HG02623 (cell line): ENCODE measurements around the gene CSK.
"Not testable (repeated sequence)": the region's sequence is repeated elsewhere in the genome, so short reads cannot be mapped to it uniquely, and the experiment has no call there.

Experiments
- ATAC-seq: cut with Tn5 transposase; IDR thresholded peaks from one replicate; pipeline ENCODE4 v1.9.1; 2021; ENCODE audit warnings: moderate library complexity; ENCODE audit not compliant: unreplicated experiment

CSK gene

GRCh38 chr15:74770211-74770903 is 11.5 kb upstream of the CSK start:
- ATAC-seq: no peak

GRCh38 chr15:74773329-74773728 is 8.6 kb upstream of the CSK start:
- ATAC-seq: no peak

GRCh38 chr15:74773731-74774252 is 8.1 kb upstream of the CSK start:
- ATAC-seq: no peak

GRCh38 chr15:74775132-74775562 is 6.7 kb upstream of the CSK start:
- no peak for ATAC-seq

GRCh38 chr15:74775894-74776293 is 6.0 kb upstream of the CSK start:
- ATAC-seq: no peak

- peak; percentile 28 for ATAC-seq
Measured at GRCh38 chr15:74776821-74777768, 4.8 kb upstream of the CSK start.

- no peak for ATAC-seq
Measured at GRCh38 chr15:74777769-74778598, 3.9 kb upstream of the CSK start.

- no peak for ATAC-seq
Measured at GRCh38 chr15:74778599-74778970, 3.3 kb upstream of the CSK start.

GRCh38 chr15:74779162-74779648 is 2.7 kb upstream of the CSK start:
- no peak for ATAC-seq

- ATAC-seq: no peak
Measured at GRCh38 chr15:74780523-74781430, 1.1 kb upstream of the CSK start.

GRCh38 chr15:74782259-74783071 is 585 bp downstream of the CSK start:
- ATAC-seq: peak; percentile 9

GRCh38 chr15:74783072-74783807 is 1.4 kb downstream of the CSK start:
- ATAC-seq: no peak

GRCh38 chr15:74783808-74784175 is 1.9 kb downstream of the CSK start:
- ATAC-seq: no peak

GRCh38 chr15:74784426-74785193 is 2.7 kb downstream of the CSK start:
- ATAC-seq: no peak

- no peak for ATAC-seq
Measured at GRCh38 chr15:74785194-74786032, 3.5 kb downstream of the CSK start.

GRCh38 chr15:74786081-74786480 is 4.2 kb downstream of the CSK start:
- not testable (repeated sequence) for ATAC-seq
